OCI-M1 (cell line): ENCODE results near the gene NOB1.
A peak's percentile ranks its signal among the peaks of the same experiment; 100 is the strongest.

ENCODE experiments used
- DNase-seq: peaks from one replicate; lab custom pipeline; 2025; lab: John Stamatoyannopoulos, UW

The NOB1 gene

GRCh38 chr16:69721441-69721957, 33.2 kb downstream of the NOB1 start:
- no peak for DNase-seq

DNA sequence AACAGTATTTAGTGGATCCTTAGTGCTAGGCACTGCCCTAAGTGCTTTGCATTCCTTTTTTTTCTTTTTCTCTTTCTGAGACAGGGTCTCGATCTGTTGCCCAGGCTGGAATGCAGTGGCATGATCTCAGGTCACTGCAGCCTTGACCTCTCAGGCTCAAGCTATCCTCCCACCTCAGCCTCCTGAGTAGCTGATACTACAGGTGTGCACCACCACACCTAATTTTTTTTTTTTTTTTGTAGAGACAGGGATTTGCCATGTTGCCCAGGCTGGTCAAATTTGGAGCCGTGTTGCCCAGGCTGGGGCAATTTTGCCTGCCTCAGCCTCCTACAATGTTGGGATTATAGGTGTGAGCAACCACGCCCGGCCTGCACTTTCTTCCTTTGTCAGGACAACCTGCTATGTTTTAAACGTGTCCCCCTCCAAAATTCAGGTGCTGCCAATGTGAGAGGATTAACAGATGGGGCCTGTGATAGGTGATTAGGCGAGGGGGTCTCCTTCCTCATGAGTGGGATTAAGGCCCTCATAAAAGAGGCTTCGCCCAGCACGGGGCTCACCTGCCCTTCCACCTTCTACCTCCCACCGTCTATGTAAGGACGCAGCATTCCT, 33.8 kb downstream of the NOB1 start:
- no peak for DNase-seq

DNA sequence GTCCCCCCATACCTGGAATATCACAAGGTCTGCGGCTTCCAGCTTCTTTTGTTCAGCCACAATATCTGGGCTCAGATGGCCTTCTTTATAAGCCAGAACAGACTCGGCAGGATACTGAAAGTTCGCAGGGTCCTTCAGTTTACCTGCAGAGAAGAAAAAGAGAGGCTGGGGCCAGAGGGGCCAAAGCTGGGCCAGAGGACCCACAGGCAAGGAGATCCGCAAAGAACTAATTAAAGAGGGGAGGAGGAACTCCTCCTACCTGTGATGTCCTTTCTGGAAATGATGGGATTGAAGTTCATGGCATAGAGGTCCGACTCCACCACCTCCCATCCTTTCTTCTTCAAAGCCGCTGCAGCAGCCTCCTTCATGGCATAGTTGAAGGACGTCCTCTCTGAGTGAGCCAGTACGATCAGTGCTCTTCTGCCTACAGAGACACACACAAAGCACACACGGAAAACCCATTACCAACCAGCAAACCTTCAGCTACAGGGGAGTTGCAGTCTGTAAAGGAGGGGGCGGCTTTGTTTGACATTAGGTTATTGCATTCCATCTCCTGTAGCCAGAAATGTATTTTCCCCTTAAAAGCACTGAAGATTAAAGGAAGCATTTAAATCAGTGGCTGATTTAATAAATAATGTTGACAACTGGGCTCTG, 36.5 kb downstream of the NOB1 start:
- no peak for DNase-seq

- DNase-seq = no peak
These were observed 37.7 kb downstream of the NOB1 start for GRCh38 chr16:69717066-69717465.

DNA sequence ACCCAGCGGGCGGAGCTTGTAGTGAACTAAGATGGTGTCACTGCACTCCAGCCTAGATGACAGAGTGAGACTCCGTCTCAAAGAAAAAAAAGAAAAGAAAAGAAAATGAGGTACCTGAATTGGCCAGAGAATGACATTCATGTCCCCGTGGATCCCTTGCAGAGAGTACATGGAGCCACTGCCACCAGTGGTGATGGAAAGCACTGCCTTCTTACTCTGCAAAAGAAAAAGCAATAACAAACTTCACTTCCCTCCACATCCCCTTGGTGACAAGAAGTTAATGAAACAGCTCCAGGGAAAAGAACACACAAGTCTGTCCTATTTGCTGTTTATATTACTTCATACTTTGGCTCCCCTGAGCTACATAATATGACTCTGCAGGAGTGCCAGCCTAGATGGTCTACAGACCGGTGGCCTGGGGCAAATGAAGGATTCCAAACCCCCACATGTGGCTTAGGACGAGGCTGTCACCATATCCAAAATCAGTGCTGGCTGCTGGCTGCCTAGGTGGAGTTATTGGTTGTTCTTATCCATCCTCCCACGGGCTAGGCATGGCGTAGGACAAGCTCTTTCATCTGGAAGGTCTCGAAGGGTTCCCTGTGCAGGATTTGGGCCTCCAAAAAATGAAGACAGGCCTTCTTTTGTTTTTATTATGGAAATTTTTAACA, 41.7 kb downstream of the NOB1 start:
- DNase-seq = no peak

- DNase-seq = no peak
These were observed 42.4 kb downstream of the NOB1 start for GRCh38 chr16:69712277-69712676.

DNA sequence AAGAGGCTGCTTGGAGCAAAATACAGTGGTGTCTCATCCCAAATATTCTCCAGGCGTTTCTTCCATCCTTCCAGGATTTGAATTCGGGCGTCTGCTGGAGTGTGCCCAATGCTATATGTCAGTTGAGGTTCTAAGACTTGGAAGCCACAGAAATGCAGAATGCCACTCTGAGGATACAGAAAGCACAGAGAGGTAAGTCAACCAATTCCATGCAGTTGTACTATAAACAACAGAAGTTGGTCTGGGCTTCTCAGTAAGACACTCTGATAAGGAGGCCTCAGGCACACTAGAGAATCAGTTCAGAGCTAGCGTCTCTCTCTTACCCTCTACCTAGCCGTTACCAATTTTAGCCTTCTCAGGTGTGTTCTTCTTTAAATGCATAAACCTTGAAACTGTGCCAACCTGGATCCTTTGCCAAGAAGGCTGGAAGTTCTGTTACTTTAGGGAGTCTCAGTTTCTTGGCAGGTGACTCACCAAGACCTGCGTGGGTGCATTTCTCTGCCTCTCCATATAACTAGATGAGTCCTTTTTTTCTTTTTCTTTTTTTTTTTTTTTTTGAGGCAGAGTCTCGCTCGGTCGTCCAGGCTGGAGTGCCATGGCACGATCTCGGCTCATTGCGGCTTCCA, 43.5 kb downstream of the NOB1 start:
- DNase-seq = no peak

GRCh38 chr16:69709456-69710084, 45.2 kb downstream of the NOB1 start:
- peak; percentile 86 for DNase-seq

DNA sequence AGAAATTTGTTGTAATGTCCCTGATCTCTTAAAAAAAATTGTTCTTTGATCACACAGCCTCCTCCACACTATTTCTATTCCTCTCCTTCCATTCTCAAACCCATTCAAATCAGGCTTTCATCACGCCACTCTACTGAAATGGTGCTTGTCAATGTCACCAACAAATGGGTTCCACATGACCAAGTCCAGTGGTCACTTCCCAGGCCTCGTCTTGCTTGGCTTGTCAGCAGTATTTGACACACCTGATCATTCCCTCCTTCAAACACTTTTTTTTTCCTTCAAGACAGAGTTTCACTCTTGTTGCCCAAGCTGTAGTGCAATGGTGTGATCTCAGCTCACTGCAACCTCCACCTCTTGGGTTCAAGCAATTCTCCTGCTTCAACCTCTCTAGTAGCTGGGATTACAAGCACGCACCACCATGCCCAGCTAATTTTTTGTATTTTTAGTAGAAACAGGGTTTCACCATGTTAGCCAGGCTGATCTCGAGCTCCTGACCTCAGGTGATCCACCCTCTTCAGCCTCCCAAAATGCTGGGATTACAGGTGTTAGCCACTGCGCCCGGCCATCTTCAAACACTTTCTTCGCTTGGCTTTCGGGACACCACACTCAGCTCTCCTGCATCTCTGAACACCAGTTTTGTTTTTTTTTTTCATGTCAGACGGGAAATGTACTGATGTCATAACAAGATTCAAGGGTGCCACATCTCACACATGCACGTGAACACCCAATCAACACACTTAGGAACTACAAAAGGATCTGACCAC, 46.6 kb downstream of the NOB1 start:
- DNase-seq = no peak

- DNase-seq = no peak
These were observed 47.8 kb downstream of the NOB1 start for GRCh38 chr16:69706975-69707340.

- peak; percentile 44 for DNase-seq
These were observed 48.3 kb downstream of the NOB1 start for GRCh38 chr16:69706256-69706974.

GRCh38 chr16:69703638-69704037, 51.1 kb downstream of the NOB1 start:
- no peak for DNase-seq

DNA sequence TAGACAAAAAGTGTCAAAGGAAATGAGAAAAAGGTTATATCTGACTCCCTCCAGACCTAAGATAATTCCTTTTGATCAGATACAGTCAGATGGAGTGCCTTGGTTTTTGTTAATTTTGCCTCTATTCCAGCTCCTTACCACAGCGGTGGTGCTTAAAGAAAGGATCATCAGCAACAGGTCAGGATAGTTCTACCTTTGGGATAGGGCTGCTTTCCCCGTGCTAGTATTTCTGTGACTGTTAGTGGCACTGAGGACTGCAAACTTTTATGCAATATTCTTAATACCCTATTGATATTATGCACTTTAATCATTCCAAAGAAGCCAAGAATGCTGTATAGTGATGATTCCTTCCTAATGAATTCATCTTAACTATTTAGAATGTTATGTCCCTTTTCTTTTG, 52.9 kb downstream of the NOB1 start:
- no peak for DNase-seq

- no peak for DNase-seq
These were observed 53.3 kb downstream of the NOB1 start for GRCh38 chr16:69701452-69701851.

GRCh38 chr16:69699915-69700314, 54.8 kb downstream of the NOB1 start:
- DNase-seq = no peak

- DNase-seq = no peak
These were observed 56.3 kb downstream of the NOB1 start for GRCh38 chr16:69698404-69698803.

GRCh38 chr16:69693916-69694315, 60.8 kb downstream of the NOB1 start:
- DNase-seq = no peak

DNA sequence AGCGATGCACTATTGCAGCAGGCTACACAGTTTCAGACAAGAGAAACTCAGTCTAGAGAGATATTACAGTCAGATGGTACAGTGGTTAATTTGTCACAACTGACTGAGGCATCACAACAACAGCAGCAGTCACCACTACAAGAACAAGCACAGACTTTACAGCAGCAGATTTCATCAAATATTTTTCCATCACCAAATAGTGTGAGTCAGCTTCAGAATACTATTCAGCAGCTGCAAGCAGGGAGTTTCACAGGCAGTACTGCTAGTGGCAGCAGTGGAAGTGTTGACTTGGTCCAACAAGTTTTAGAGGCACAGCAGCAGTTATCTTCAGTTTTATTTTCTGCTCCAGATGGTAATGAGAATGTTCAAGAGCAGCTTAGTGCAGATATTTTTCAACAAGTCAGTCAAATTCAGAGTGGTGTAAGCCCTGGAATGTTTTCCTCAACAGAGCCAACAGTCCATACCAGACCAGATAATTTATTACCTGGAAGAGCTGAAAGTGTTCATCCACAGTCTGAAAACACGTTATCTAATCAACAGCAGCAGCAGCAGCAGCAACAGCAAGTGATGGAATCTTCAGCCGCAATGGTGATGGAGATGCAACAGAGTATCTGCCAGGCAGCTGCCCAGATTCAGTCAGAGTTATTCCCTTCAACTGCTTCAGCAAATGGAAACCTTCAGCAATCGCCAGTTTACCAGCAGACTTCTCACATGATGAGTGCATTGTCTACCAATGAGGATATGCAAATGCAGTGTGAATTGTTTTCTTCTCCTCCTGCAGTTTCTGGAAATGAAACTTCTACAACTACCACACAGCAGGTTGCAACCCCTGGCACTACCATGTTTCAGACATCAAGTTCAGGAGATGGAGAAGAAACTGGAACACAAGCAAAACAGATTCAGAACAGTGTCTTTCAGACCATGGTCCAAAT, 62.5 kb downstream of the NOB1 start:
- DNase-seq = no peak
